Measurements from ENCODE around the gene OAS2.
"Not testable (repeated sequence)": the region's sequence is repeated elsewhere in the genome, so short reads cannot be mapped to it uniquely, and the experiment has no call there.

The OAS2 gene

GRCh38 chr12:112948806-112949205 lies 29.5 kb upstream of the OAS2 start:
- no peak for DNase-seq (ENCODE audit: insufficient read length, low spot score)
- no peak for FAIRE-seq

DNA sequence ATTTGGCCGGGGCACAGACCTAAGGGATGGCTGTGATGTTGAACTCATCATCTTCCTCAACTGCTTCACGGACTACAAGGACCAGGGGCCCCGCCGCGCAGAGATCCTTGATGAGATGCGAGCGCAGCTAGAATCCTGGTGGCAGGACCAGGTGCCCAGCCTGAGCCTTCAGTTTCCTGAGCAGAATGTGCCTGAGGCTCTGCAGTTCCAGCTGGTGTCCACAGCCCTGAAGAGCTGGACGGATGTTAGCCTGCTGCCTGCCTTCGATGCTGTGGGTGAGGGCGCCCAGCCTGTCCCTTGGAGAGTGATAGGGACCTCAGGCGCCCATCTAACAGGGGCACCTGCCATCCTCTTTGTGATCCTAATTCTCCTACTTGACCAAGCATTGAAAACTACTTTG lies 27.6 kb upstream of the OAS2 start:
- no peak for DNase-seq (ENCODE audit: insufficient read length, low spot score)
- no peak for FAIRE-seq

GRCh38 chr12:112957125-112957524 lies 21.2 kb upstream of the OAS2 start:
- DNase-seq (ENCODE audit: insufficient read length, low spot score); FAIRE-seq: not testable (repeated sequence)

GRCh38 chr12:112961074-112961473 lies 17.2 kb upstream of the OAS2 start:
- DNase-seq (ENCODE audit: insufficient read length, low spot score) (no peak), FAIRE-seq (no peak)

- DNase-seq (ENCODE audit: insufficient read length, low spot score) (no peak), FAIRE-seq (no peak)
These were observed 16.8 kb upstream of the OAS2 start for GRCh38 chr12:112961536-112961935.

GRCh38 chr12:112962561-112962960 lies 15.8 kb upstream of the OAS2 start:
- DNase-seq (ENCODE audit: insufficient read length, low spot score) = no peak
- FAIRE-seq = no peak

GRCh38 chr12:112963227-112963861 lies 15.0 kb upstream of the OAS2 start:
- no peak for FAIRE-seq
- DNase-seq (ENCODE audit: insufficient read length, low spot score) = no peak

- DNase-seq (ENCODE audit: insufficient read length, low spot score) = no peak
- no peak for FAIRE-seq
These were observed 14.2 kb upstream of the OAS2 start for GRCh38 chr12:112964067-112964670.

- FAIRE-seq (no peak), DNase-seq (ENCODE audit: insufficient read length, low spot score) (no peak)
These were observed 13.4 kb upstream of the OAS2 start for GRCh38 chr12:112964915-112965314.

- no peak for DNase-seq (ENCODE audit: insufficient read length, low spot score)
- no peak for FAIRE-seq
These were observed 12.7 kb upstream of the OAS2 start for GRCh38 chr12:112965643-112966042.

GRCh38 chr12:112967306-112967705 lies 11.0 kb upstream of the OAS2 start:
- DNase-seq (ENCODE audit: insufficient read length, low spot score) (no peak), FAIRE-seq (no peak)

DNA sequence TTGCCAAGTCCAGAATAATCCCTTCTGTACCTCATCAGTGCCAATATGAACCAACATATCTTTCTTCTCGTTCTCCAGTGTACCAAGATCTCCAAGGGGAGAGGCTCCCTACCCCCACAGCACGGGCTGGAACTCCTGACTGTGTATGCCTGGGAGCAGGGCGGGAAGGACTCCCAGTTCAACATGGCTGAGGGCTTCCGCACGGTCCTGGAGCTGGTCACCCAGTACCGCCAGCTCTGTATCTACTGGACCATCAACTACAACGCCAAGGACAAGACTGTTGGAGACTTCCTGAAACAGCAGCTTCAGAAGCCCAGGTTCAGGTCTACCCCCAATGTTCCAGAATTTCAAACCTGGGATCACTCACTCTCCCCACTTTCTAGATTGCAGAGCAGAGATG lies 10.5 kb upstream of the OAS2 start:
- no peak for FAIRE-seq

GRCh38 chr12:112969547-112970306 lies 8.6 kb upstream of the OAS2 start:
- FAIRE-seq = peak; percentile 9

More for the DNA sequence above, 10.5 kb upstream of the OAS2 start:
- DNase-seq (ENCODE audit: insufficient read length, low spot score) = no peak

DNA sequence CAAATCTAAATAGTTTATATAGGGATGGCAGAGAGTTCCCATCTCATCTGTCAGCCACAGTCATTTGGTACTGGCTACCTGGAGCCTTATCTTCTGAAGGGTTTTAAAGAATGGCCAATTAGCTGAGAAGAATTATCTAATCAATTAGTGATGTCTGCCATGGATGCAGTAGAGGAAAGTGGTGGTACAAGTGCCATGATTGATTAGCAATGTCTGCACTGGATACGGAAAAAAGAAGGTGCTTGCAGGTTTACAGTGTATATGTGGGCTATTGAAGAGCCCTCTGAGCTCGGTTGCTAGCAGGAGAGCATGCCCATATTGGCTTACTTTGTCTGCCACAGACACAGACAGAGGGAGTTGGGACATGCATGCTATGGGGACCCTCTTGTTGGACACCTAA lies 7.9 kb upstream of the OAS2 start:
- no peak for DNase-seq (ENCODE audit: insufficient read length, low spot score)
- FAIRE-seq = no peak

More at GRCh38 chr12:112969547-112970306, 8.6 kb upstream of the OAS2 start:
- DNase-seq (ENCODE audit: insufficient read length, low spot score) = no peak

- DNase-seq (ENCODE audit: insufficient read length, low spot score) (no peak), FAIRE-seq (no peak)
These were observed 7.1 kb upstream of the OAS2 start for GRCh38 chr12:112971248-112971647.

DNA sequence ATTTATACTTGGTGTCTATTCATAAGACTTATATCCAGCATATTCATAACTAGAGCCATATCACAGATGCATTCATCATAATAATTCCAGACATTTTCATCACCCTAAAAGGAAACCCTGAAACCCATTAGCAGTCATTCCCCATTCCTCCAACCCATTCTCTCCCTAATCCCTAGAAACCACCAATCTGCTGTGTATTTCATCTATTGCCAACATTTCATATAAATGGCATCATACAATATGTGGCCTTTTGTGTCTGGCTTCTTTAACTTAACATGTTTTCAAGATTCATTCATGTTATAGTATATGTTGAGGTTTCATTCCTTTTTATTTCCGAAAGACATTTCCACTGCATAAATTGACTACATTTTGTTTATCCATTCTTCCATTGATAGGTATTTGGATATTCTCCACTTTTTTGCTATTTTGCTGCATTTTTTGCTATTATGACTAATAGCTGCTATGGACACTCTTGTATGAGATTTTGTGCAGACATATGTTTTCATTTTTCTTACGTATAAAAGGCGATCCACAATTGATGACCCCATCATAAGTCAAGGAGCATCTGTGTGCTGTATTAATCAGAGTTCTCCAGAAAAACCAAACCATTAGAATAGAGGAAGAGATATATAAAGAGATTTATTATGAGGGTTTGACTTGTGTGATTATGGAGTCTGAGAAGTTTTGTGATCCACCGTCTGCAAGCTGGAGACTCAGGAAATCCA lies 5.1 kb upstream of the OAS2 start:
- no peak for DNase-seq (ENCODE audit: insufficient read length, low spot score)
- FAIRE-seq = no peak

- DNase-seq (ENCODE audit: insufficient read length, low spot score) (no peak), FAIRE-seq (no peak)
These were observed 4.5 kb upstream of the OAS2 start for GRCh38 chr12:112973818-112974231.

DNA sequence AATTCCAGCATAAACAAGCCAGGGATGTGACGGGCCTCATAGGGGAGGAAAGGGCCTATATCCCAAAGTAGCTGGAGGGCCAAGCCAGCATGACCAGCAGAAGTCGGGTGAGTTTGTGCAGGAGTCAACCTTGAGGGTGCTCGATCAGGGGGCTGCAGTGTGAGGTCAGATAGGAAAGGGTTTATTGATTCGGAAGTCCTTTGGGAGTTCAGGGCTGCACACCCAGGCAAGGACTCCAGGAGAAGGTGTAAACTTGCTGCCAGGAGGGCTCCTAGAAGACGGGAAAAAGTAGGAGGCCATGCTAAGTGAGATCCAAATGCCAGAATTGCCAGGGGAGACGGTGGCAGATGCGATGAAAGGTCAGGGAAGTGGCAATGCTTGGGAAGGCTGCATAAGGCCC lies 3.4 kb upstream of the OAS2 start:
- FAIRE-seq (no peak), DNase-seq (ENCODE audit: insufficient read length, low spot score) (no peak)

GRCh38 chr12:112977139-112977538 lies 1.2 kb upstream of the OAS2 start:
- FAIRE-seq (no peak), DNase-seq (ENCODE audit: insufficient read length, low spot score) (no peak)

DNA sequence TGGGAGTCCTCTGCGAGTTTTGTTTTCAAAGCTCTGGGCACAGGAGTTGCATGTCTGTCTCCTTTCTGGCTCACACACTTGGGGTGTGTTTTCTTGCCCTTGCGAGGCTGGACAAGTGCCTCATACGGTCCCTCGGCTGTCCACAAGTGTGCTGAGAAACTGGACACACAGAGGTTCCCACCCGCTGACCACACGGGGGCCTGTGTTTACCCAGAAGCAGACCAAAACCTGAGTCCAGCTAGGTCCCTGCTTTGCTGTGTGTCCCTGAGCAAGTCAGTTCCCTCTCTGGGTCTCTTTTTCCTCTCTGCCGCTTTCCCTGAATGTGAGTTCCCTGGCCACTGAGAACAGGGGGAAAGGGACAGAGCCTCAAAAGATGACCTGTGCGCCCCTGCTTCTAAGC lies 678 bp upstream of the OAS2 start:
- FAIRE-seq (no peak), DNase-seq (ENCODE audit: insufficient read length, low spot score) (no peak)

- DNase-seq (ENCODE audit: insufficient read length, low spot score) = no peak
- FAIRE-seq = no peak
These were observed 842 bp downstream of the OAS2 start for GRCh38 chr12:112979041-112979680.
